ENCODE results near the gene SLC38A3. TPM values are rescaled to one million over a fixed set of nuclear protein-coding genes. Genes with fewer than 3 reads are reported as not detected.

SLC38A3 gene
- total and polyA plus RNA-seq, 2 experiments from 2014 or later, result 0.28 to 1.3 TPM

- no peaks in the 10 kb centered on the region for H3K4me1 ChIP-seq (ENCODE audit: insufficient read depth)
- DNase-seq (ENCODE audit: low spot score) (no peak), ATAC-seq (no peak)
- no peaks in the 10 kb centered on the region for H4K20me1 ChIP-seq (replicated peaks; ENCODE audit: insufficient read depth)
- peaks cover 6% of the 10 kb centered on the region for H3F3A ChIP-seq (replicated peaks; ENCODE audit: low read depth)
- Mint-ChIP-seq H3K4me3 (no peak overlapping the region), H3K36me3 (ENCODE audit: low read depth) (peaks cover 21% of the 10 kb centered on the region), H3K9me3 (no peaks in the 10 kb centered on the region), H3K27me3 (ENCODE audit: insufficient read depth, low read depth, poor library complexity) (peaks cover 13% of the 10 kb centered on the region), H3K4me1 (peaks cover 9% of the 10 kb centered on the region; the same call in 2 of the 3 replicates), H3K27ac (no peak overlapping the region)
- H3K4me2 ChIP-seq, result no peak overlapping the region
- no peaks in the 10 kb centered on the region for H3K27me3 ChIP-seq (ENCODE audit: insufficient read depth)
- H2AFZ ChIP-seq, result no peak overlapping the region
- H3K27ac ChIP-seq (ENCODE audit: low read depth), result no peak overlapping the region
- H3K79me2 ChIP-seq (replicated peaks; ENCODE audit: insufficient read depth), result no peaks in the 10 kb centered on the region
- TF ChIP-seq ETS1 (IDR thresholded peaks at IDR 0.05) (no peak), EZH2phosphoT487 (IDR thresholded peaks at IDR 0.05; ENCODE audit: unreplicated experiment) (no peak), EZH2 (IDR thresholded peaks at IDR 0.05; ENCODE audit: low read depth, unreplicated experiment) (no peak), POLR2AphosphoS5 (IDR thresholded peaks at IDR 0.05; ENCODE audit: low read depth) (no peak), STAT1 (IDR thresholded peaks at IDR 0.05; ENCODE audit: unreplicated experiment) (no peak), ZNF331 (CRISPR knock-in tag; IDR thresholded peaks at IDR 0.05; ENCODE audit: low read depth) (no peak), REST (IDR thresholded peaks at IDR 0.05; ENCODE audit: unreplicated experiment) (no peak), CREB1 (CRISPR knock-in tag; IDR thresholded peaks at IDR 0.05; ENCODE audit: low read depth) (no peak)
- TF ChIP-seq, protein P1, sequence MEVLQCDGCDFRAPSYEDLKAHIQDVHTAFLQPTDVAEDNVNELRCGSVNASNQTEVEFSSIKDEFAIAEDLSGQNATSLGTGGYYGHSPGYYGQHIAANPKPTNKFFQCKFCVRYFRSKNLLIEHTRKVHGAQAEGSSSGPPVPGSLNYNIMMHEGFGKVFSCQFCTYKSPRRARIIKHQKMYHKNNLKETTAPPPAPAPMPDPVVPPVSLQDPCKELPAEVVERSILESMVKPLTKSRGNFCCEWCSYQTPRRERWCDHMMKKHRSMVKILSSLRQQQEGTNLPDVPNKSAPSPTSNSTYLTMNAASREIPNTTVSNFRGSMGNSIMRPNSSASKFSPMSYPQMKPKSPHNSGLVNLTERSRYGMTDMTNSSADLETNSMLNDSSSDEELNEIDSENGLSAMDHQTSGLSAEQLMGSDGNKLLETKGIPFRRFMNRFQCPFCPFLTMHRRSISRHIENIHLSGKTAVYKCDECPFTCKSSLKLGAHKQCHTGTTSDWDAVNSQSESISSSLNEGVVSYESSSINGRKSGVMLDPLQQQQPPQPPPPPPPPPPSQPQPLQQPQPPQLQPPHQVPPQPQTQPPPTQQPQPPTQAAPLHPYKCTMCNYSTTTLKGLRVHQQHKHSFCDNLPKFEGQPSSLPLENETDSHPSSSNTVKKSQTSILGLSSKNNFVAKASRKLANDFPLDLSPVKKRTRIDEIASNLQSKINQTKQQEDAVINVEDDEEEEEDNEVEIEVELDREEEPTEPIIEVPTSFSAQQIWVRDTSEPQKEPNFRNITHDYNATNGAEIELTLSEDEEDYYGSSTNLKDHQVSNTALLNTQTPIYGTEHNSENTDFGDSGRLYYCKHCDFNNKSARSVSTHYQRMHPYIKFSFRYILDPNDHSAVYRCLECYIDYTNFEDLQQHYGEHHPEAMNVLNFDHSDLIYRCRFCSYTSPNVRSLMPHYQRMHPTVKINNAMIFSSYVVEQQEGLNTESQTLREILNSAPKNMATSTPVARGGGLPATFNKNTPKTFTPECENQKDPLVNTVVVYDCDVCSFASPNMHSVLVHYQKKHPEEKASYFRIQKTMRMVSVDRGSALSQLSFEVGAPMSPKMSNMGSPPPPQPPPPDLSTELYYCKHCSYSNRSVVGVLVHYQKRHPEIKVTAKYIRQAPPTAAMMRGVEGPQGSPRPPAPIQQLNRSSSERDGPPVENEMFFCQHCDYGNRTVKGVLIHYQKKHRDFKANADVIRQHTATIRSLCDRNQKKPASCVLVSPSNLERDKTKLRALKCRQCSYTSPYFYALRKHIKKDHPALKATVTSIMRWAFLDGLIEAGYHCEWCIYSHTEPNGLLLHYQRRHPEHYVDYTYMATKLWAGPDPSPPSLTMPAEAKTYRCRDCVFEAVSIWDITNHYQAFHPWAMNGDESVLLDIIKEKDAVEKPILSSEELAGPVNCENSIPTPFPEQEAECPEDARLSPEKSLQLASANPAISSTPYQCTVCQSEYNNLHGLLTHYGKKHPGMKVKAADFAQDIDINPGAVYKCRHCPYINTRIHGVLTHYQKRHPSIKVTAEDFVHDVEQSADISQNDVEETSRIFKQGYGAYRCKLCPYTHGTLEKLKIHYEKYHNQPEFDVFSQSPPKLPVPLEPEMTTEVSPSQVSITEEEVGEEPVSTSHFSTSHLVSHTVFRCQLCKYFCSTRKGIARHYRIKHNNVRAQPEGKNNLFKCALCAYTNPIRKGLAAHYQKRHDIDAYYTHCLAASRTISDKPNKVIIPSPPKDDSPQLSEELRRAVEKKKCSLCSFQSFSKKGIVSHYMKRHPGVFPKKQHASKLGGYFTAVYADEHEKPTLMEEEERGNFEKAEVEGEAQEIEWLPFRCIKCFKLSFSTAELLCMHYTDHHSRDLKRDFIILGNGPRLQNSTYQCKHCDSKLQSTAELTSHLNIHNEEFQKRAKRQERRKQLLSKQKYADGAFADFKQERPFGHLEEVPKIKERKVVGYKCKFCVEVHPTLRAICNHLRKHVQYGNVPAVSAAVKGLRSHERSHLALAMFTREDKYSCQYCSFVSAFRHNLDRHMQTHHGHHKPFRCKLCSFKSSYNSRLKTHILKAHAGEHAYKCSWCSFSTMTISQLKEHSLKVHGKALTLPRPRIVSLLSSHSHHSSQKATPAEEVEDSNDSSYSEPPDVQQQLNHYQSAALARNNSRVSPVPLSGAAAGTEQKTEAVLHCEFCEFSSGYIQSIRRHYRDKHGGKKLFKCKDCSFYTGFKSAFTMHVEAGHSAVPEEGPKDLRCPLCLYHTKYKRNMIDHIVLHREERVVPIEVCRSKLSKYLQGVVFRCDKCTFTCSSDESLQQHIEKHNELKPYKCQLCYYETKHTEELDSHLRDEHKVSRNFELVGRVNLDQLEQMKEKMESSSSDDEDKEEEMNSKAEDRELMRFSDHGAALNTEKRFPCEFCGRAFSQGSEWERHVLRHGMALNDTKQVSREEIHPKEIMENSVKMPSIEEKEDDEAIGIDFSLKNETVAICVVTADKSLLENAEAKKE (CRISPR knock-in tag; IDR thresholded peaks at IDR 0.05), result no peak
- H3K4me3 ChIP-seq, result no peak overlapping the region
- no peaks in the 10 kb centered on the region; the same call in 1 of the 2 replicates for H3K36me3 ChIP-seq (ENCODE audit: insufficient read depth)
- no peaks in the 10 kb centered on the region for H3K9me2 ChIP-seq (ENCODE audit: insufficient read depth)
Measured at GRCh38 chr3:50187750-50188149, 17.3 kb upstream of the SLC38A3 start.

All from GM23338 (cell line).